Measurements from ENCODE around the gene EXOC3L2. TPM values are rescaled to one million over a fixed set of nuclear protein-coding genes. Genes with fewer than 3 reads are reported as not detected.

EXOC3L2 gene
- total and polyA plus RNA-seq, 2 experiments from 2014 or later, result 1.3 TPM; not detected in 1

DNA sequence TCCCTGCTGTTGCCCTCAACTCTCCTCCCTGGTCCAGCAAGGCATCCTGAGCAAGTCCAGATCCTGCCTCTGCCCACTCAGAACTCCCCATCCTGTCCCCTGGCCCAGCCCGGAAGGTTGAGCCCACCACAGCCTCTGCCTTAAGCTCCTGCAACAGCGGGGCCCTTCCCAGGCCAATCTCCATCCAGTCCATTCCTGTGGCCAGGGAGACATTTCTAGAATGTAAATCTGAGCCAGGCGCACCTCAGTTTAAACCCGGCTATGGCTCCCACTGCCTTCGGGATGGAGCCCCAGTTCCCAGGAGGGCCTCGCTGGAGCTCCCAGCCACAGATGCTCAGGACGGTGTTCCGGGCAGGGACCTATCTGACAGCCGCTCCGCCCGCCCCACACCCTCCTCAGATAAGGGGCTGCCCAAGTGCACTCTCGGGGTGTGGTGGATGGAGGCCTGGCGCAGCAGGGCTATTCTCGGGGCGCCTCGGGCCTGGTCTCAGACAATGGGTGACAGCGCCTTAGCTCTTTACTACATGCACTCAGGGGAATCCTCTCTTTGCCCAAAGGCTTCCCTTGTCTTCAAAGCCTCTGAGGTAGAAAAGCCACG, 72.5 kb downstream of the EXOC3L2 start:
- Histone ChIP-seq H3K27me3 (no peaks in the 10 kb centered on the region), H3K9me3 (ENCODE audit: low read depth) (no peaks in the 10 kb centered on the region), H3K79me2 (peaks cover 13% of the 10 kb centered on the region), H3K4me2 (no peak overlapping the region), H3K9me2 (replicated peaks; ENCODE audit: insufficient read depth) (no peaks in the 10 kb centered on the region), H2AFZ (no peak overlapping the region), H3K4me3 (no peak overlapping the region), H3K36me3 (replicated peaks; ENCODE audit: insufficient read depth, low read depth) (no peaks in the 10 kb centered on the region), H3K4me1 (ENCODE audit: insufficient read depth) (peaks cover 7% of the 10 kb centered on the region), H4K20me1 (ENCODE audit: insufficient read depth, poor library complexity, severe bottlenecking) (no peaks in the 10 kb centered on the region), H3K27ac (no peak overlapping the region)
- 93% methylated on average over 17 of the region's 18 CpGs for WGBS (ENCODE audit: low lambda C conversion rate, missing lambda C conversion rate)
- no peak for TF ChIP-seq EZH2phosphoT487 (IDR thresholded peaks at IDR 0.05; ENCODE audit: low read depth, severe bottlenecking, unreplicated experiment)
- TF ChIP-seq, protein P1, sequence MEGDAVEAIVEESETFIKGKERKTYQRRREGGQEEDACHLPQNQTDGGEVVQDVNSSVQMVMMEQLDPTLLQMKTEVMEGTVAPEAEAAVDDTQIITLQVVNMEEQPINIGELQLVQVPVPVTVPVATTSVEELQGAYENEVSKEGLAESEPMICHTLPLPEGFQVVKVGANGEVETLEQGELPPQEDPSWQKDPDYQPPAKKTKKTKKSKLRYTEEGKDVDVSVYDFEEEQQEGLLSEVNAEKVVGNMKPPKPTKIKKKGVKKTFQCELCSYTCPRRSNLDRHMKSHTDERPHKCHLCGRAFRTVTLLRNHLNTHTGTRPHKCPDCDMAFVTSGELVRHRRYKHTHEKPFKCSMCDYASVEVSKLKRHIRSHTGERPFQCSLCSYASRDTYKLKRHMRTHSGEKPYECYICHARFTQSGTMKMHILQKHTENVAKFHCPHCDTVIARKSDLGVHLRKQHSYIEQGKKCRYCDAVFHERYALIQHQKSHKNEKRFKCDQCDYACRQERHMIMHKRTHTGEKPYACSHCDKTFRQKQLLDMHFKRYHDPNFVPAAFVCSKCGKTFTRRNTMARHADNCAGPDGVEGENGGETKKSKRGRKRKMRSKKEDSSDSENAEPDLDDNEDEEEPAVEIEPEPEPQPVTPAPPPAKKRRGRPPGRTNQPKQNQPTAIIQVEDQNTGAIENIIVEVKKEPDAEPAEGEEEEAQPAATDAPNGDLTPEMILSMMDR (IDR thresholded peaks at IDR 0.05; ENCODE audit: poor library complexity), result no peak
- TF ChIP-seq EZH2 (IDR thresholded peaks at IDR 0.05; ENCODE audit: borderline replicate concordance), result no peak
- no peak for DNase-seq (ENCODE audit: low spot score)

DNA sequence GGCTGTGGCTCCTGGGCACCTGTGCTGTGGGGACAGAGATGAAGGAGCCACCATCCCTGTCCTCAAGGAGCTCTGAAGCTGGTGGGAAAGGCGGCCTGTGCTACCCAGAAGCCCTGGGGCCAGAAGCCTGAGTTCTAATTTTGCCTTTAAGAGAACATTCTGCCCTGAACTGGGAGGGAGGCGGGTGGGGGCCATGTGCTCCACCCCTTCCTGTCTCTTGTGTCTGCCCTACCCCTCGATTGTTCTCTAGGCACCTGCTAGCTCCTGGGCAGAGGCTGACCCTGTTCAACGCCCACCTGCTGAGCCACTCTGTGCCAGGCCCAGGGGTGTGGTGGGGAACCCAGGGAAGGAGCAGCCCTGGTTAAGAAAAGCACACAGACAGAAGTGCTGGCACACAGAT, 73.0 kb downstream of the EXOC3L2 start:
- Histone ChIP-seq H3K4me3 (no peak overlapping the region), H3K4me1 (ENCODE audit: insufficient read depth) (peaks cover 3% of the 10 kb centered on the region), H3K4me2 (no peak overlapping the region), H4K20me1 (ENCODE audit: insufficient read depth, poor library complexity, severe bottlenecking) (no peaks in the 10 kb centered on the region), H3K36me3 (replicated peaks; ENCODE audit: insufficient read depth, low read depth) (no peaks in the 10 kb centered on the region), H3K27ac (no peak overlapping the region), H3K9me2 (replicated peaks; ENCODE audit: insufficient read depth) (no peaks in the 10 kb centered on the region), H3K9me3 (ENCODE audit: low read depth) (no peaks in the 10 kb centered on the region), H2AFZ (no peak overlapping the region), H3K79me2 (peaks cover 8% of the 10 kb centered on the region), H3K27me3 (no peaks in the 10 kb centered on the region)
- TF ChIP-seq EZH2phosphoT487 (IDR thresholded peaks at IDR 0.05; ENCODE audit: low read depth, severe bottlenecking, unreplicated experiment), result no peak
- no peak for TF ChIP-seq EZH2 (IDR thresholded peaks at IDR 0.05; ENCODE audit: borderline replicate concordance)
- TF ChIP-seq, protein P1 (IDR thresholded peaks at IDR 0.05; ENCODE audit: poor library complexity), result no peak
- WGBS (ENCODE audit: low lambda C conversion rate, missing lambda C conversion rate), result 86% methylated on average over 4 of the region's 4 CpGs
- no peak for DNase-seq (ENCODE audit: low spot score)

DNA sequence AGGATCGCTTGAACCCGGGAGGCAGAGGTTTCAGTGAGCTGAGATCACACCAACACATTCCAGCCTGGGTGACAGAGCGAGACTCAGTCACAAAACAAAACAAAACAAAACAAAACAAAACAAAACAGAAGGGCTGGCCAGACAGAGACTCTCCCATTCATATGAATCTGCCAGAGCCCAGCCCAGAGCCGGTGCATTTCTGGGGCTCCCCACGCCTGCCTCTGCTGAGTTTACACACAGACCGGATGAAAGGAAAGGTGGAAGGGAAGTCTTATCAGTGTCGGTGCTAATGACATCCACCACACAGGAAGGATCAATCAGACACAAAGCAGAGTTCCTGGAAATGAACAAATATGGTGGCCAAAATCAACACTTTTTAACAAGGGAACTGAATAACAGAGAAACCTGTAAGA, 74.0 kb downstream of the EXOC3L2 start:
- Histone ChIP-seq H3K27ac (no peak overlapping the region), H3K79me2 (no peaks in the 10 kb centered on the region), H4K20me1 (ENCODE audit: insufficient read depth, poor library complexity, severe bottlenecking) (no peaks in the 10 kb centered on the region), H3K27me3 (no peaks in the 10 kb centered on the region), H3K36me3 (replicated peaks; ENCODE audit: insufficient read depth, low read depth) (no peaks in the 10 kb centered on the region), H2AFZ (no peak overlapping the region), H3K9me2 (replicated peaks; ENCODE audit: insufficient read depth) (no peaks in the 10 kb centered on the region), H3K4me2 (no peak overlapping the region), H3K9me3 (ENCODE audit: low read depth) (no peaks in the 10 kb centered on the region), H3K4me1 (ENCODE audit: insufficient read depth) (no peaks in the 10 kb centered on the region), H3K4me3 (no peak overlapping the region)
- 33% methylated on average over 7 of the region's 7 CpGs for WGBS (ENCODE audit: low lambda C conversion rate, missing lambda C conversion rate)
- peak; percentile 3 for DNase-seq (ENCODE audit: low spot score)
- TF ChIP-seq EZH2phosphoT487 (IDR thresholded peaks at IDR 0.05; ENCODE audit: low read depth, severe bottlenecking, unreplicated experiment) (no peak), EZH2 (IDR thresholded peaks at IDR 0.05; ENCODE audit: borderline replicate concordance) (no peak)
- TF ChIP-seq, protein P1 (IDR thresholded peaks at IDR 0.05; ENCODE audit: poor library complexity), result no peak

Data from hepatocyte (in vitro differentiated cells).